Measurements from ENCODE around the gene TMA7. TPM values are rescaled to one million over a fixed set of nuclear protein-coding genes. Genes with fewer than 3 reads are reported as not detected.
A peak's percentile ranks its signal among the peaks of the same experiment; 100 is the strongest.

Gene TMA7
- total and polyA plus RNA-seq, 2 of the 13 experiments (the other 11 are each of a cell fraction or from before 2014, with no cell fraction given): 100 to 486 TPM

DNA sequence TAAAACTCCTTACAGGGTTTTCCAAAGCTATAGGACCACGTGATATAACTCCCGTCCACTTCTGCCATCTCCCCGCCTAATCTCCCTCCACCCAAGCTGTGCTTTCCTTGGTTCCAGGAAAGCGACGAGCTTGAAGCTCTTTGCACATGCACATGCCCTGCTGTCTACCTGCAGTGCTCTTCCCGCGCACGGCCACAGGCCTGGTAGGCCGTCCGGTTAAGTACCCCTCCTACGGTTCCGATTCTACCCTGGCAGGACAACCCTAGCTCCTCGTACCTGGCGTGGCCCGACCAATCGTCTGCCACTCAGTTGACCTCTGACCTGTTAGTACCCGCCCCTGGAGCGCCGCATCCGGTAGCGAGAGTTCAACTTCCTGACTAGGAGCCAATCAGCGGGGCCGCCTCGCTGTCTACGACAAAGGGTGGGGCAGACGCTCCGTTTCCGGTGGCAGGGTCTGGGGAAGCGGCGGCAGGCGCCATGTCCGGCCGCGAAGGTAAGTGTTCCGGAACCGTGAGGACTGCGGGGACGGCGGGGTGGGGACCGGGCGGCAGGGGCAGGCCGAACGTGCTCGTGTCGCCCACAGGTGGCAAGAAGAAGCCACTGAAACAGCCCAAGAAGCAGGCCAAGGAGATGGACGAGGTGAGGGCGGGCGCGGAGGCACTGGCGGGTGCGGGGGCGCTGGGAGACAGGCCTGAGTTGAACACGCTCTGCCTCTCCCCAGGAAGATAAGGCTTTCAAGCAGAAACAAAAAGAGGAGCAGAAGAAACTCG lies at the start of gene TMA7, which contains the start of gene CCDC51 (continued):
- TF ChIP-seq, protein P1, sequence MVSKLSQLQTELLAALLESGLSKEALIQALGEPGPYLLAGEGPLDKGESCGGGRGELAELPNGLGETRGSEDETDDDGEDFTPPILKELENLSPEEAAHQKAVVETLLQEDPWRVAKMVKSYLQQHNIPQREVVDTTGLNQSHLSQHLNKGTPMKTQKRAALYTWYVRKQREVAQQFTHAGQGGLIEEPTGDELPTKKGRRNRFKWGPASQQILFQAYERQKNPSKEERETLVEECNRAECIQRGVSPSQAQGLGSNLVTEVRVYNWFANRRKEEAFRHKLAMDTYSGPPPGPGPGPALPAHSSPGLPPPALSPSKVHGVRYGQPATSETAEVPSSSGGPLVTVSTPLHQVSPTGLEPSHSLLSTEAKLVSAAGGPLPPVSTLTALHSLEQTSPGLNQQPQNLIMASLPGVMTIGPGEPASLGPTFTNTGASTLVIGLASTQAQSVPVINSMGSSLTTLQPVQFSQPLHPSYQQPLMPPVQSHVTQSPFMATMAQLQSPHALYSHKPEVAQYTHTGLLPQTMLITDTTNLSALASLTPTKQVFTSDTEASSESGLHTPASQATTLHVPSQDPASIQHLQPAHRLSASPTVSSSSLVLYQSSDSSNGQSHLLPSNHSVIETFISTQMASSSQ (IDR thresholded peaks at IDR 0.05; ENCODE audit: low read depth): no peak
- TF ChIP-seq, protein P1 (CRISPR knock-in tag; IDR thresholded peaks at IDR 0.05; ENCODE audit: borderline replicate concordance): peak; percentile 72; the same call in 1 of the 2 replicates
- TF ChIP-seq ARID2 (CRISPR knock-in tag; IDR thresholded peaks at IDR 0.05; ENCODE audit: borderline replicate concordance) (peak; percentile 71; the same call in 1 of the 2 replicates), NFE2 (CRISPR knock-in tag; IDR thresholded peaks at IDR 0.05) (no peak), ZNF354B (CRISPR knock-in tag; IDR thresholded peaks at IDR 0.05) (peak; percentile 75; the same call in 1 of the 2 replicates), PTBP1 (IDR thresholded peaks at IDR 0.05; ENCODE audit: low read depth, low read length, poor library complexity, severe bottlenecking) (no peak), HNRNPK (IDR thresholded peaks at IDR 0.05; ENCODE audit: low read depth, low read length, poor library complexity, severe bottlenecking) (no peak), SRF (IDR thresholded peaks at IDR 0.05; ENCODE audit: low read depth, low read length) (no peak), RBAK (CRISPR knock-in tag; IDR thresholded peaks at IDR 0.05) (no peak), NR3C1 (CRISPR knock-in tag; IDR thresholded peaks at IDR 0.05) (no peak), ZNF326 (CRISPR knock-in tag; IDR thresholded peaks at IDR 0.05; ENCODE audit: borderline replicate concordance) (no peak), ZNF839 (CRISPR knock-in tag; IDR thresholded peaks at IDR 0.05; ENCODE audit: borderline replicate concordance) (no peak), ZKSCAN5 (CRISPR knock-in tag; IDR thresholded peaks at IDR 0.05) (no peak), ZNF17 (CRISPR knock-in tag; IDR thresholded peaks at IDR 0.05) (no peak), RBM39 (IDR thresholded peaks at IDR 0.05; ENCODE audit: low read depth, low read length, poor library complexity, severe bottlenecking) (peak; percentile 65), ZNF496 (CRISPR knock-in tag; IDR thresholded peaks at IDR 0.05; ENCODE audit: insufficient replicate concordance) (no peak), EZH2 (conservative IDR thresholded peaks at IDR 0.05; ENCODE audit: low read depth, low read length) (no peak), FOXP1 (IDR thresholded peaks at IDR 0.05) (no peak), FOXP1 (CRISPR knock-in tag; IDR thresholded peaks at IDR 0.05) (no peak), ZNF749 (CRISPR knock-in tag; IDR thresholded peaks at IDR 0.05; ENCODE audit: borderline replicate concordance) (peak; percentile 93), PHF21A (CRISPR knock-in tag; IDR thresholded peaks at IDR 0.05) (peak; percentile 65)
- TF ChIP-seq, protein P2, sequence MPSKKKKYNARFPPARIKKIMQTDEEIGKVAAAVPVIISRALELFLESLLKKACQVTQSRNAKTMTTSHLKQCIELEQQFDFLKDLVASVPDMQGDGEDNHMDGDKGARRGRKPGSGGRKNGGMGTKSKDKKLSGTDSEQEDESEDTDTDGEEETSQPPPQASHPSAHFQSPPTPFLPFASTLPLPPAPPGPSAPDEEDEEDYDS (CRISPR knock-in tag; IDR thresholded peaks at IDR 0.05): peak; percentile 83
- TF ChIP-seq, protein P3, sequence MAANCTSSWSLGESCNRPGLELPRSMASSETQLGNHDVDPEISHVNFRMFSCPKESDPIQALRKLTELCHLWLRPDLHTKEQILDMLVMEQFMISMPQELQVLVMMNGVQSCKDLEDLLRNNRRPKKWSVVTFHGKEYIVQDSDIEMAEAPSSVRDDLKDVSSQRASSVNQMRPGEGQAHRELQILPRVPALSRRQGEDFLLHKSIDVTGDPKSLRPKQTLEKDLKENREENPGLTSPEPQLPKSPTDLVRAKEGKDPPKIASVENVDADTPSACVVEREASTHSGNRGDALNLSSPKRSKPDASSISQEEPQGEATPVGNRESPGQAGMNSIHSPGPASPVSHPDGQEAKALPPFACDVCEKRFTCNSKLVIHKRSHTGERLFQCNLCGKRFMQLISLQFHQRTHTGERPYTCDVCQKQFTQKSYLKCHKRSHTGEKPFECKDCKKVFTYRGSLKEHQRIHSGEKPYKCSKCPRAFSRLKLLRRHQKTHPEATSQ (CRISPR knock-in tag; IDR thresholded peaks at IDR 0.05; ENCODE audit: borderline replicate concordance): peak; percentile 55; the same call in 1 of the 2 replicates
- TF ChIP-seq, protein P4, sequence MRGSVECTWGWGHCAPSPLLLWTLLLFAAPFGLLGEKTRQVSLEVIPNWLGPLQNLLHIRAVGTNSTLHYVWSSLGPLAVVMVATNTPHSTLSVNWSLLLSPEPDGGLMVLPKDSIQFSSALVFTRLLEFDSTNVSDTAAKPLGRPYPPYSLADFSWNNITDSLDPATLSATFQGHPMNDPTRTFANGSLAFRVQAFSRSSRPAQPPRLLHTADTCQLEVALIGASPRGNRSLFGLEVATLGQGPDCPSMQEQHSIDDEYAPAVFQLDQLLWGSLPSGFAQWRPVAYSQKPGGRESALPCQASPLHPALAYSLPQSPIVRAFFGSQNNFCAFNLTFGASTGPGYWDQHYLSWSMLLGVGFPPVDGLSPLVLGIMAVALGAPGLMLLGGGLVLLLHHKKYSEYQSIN (CRISPR knock-in tag; IDR thresholded peaks at IDR 0.05; ENCODE audit: borderline replicate concordance): no peak
